ENCODE results near the gene BTD. TPM values are rescaled to one million over a fixed set of nuclear protein-coding genes. Genes with fewer than 3 reads are reported as not detected.
A peak's percentile ranks its signal among the peaks of the same experiment; 100 is the strongest.

The BTD gene, protein sequence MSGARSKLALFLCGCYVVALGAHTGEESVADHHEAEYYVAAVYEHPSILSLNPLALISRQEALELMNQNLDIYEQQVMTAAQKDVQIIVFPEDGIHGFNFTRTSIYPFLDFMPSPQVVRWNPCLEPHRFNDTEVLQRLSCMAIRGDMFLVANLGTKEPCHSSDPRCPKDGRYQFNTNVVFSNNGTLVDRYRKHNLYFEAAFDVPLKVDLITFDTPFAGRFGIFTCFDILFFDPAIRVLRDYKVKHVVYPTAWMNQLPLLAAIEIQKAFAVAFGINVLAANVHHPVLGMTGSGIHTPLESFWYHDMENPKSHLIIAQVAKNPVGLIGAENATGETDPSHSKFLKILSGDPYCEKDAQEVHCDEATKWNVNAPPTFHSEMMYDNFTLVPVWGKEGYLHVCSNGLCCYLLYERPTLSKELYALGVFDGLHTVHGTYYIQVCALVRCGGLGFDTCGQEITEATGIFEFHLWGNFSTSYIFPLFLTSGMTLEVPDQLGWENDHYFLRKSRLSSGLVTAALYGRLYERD
- 10 to 100 TPM; 21.3 to 26.3 (median 22.6) TPM for polyA plus RNA-seq (ENCODE audit: insufficient read length in 4 of 4)

DNA sequence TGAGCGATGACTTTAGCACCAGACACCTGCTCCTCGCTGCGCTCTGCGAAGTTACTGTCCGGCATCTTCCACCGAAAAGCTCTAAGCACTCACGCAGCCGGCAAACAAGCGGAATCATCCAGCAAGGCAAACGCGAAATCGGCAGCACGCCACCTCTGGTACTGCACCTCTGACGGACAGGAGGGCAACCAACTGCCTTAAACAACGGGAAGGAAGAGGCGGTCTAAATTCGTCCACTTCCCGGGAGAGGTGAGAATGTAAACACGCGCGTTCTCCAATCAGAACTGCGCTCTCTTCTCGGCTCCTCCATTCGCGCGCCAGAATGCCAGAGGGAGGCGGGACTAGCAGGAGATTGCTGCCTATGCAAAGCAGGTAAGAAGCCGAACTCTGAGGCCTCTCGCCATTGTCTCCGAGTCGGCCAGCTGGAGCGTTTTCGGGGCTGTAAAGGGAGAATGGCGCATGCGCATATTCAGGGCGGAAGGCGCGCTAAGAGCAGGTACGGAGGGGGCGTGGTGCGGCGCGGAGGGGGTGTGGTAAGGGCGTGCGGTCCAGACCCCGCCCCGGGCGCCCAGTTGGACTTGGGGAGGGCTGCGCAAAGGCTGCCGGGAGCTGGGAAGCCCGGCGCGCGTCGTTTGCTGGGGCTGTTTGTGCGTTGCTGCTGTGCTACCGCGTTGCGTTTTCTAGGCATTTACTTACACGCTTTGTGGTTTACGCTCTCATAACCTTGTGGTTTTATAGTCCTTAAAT is at the start of gene BTD, which contains the start of gene HACL1:
BTD (plus strand) TSS at position 347 of the 747 bp plus-strand sequence. CDS start 33,695 bp downstream, outside the sequence.
HACL1 (minus strand) TSS at position 171 of the 747 bp plus-strand sequence; CDS start at position 65, 106 bp downstream.
- peak; percentile 98 to 99 (median 98) for DNase-seq (ENCODE audit: low read depth in 4 of 4, low spot score in 3 of 4)

- DNase-seq (ENCODE audit: low read depth in 4 of 4, low spot score in 3 of 4), result no peak
These were observed 49.6 kb upstream of the BTD start for GRCh38 chr3:15551902-15552301.

GRCh38 chr3:15553749-15554148 is 47.8 kb upstream of the BTD start:
- DNase-seq (ENCODE audit: low read depth in 4 of 4, low spot score in 3 of 4), result no peak

DNA sequence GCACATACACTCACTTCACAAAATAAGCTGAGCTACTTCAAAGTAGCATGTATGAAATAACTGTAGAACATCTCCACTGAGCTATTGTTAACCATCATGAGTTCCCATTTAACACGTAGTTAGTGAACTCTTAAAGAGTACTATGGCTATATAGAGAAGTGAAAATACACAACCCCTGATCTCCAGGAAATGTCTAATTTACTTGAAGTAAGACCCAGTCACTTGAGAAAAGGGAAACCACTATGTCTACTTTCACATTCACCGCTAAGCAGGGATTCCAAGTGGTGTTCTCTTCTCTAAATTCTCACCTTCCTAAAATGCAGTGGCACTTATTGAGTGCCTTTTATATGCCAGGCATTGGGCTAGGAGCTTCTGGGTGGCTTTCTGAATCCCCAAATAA is 45.0 kb upstream of the BTD start:
- no peak for DNase-seq (ENCODE audit: low read depth in 4 of 4, low spot score in 3 of 4)

DNA sequence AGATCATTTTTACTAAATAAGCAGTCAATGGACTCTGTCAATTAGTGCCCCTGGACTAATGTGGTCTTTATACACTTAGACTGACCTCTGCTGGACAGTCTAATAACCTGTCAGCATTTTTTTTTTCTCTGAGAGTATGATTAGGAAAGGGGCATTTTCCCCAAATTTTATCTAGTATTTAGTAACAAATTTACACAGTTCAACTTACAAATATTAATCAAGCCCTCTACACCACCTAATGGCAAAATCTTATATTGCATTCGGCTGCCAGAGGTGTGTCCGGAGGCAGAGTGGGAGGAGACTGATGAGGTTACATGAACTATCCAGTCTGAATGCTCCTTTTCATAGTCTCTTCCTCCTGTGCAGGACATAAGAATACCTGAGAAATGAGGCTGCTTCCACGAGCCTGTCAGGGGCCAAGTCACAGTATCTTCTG is 44.0 kb upstream of the BTD start:
- DNase-seq (ENCODE audit: low read depth in 4 of 4, low spot score in 3 of 4), result peak; percentile 18 to 49 (median 34)

- DNase-seq (ENCODE audit: low read depth in 4 of 4, low spot score in 3 of 4), result no peak
These were observed 43.0 kb upstream of the BTD start for GRCh38 chr3:15558581-15558980.

GRCh38 chr3:15562560-15562959 is 39.0 kb upstream of the BTD start:
- no peak for DNase-seq (ENCODE audit: low read depth in 4 of 4, low spot score in 3 of 4)

- no peak for DNase-seq (ENCODE audit: low read depth in 4 of 4, low spot score in 3 of 4)
These were observed 38.4 kb upstream of the BTD start for GRCh38 chr3:15563190-15563589.

- no peak for DNase-seq (ENCODE audit: low read depth in 4 of 4, low spot score in 3 of 4)
These were observed 29.4 kb upstream of the BTD start for GRCh38 chr3:15572138-15572537.

DNA sequence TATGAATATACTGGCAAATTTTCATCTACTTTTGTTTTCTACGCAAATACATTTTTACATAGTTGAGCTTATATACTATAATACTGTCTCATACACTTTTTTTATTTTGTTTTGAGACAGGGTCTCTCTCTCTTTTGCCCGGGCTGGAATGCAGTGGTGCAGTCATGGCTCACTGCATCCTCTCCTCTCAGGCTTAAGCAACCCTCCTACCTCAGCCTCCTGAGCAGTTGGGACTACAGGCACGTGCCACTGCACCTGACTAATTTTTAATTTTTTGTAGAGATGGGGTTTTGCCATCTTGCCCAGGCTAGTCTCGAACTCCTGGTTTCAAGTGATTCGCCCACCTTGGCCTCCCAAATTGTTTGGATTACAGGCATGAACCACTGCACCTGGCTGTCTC is 26.1 kb upstream of the BTD start:
- no peak for DNase-seq (ENCODE audit: low read depth in 4 of 4, low spot score in 3 of 4)

DNA sequence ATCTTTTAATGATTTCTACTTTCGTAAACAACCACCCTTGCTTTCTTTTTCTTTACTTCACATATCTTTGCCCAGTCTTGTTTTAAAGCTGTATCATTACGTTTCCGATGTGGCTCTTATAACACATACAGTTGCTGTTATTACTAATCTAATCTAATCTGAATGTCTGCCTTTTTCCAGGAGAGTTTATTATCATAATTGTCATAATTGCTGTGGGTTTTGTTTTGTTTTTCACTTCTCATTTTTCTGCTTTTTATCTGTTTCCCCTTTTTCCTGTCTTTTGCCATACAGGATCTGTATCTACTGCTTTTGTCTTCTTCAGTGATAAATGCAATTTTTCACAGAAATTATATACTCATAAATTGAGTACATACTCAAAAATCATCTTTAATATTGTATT is 25.1 kb upstream of the BTD start:
- no peak for DNase-seq (ENCODE audit: low read depth in 4 of 4, low spot score in 3 of 4)

- DNase-seq (ENCODE audit: low read depth in 4 of 4, low spot score in 3 of 4), result no peak
These were observed 23.2 kb upstream of the BTD start for GRCh38 chr3:15578289-15578867.

GRCh38 chr3:15579051-15579450 is 22.5 kb upstream of the BTD start:
- no peak for DNase-seq (ENCODE audit: low read depth in 4 of 4, low spot score in 3 of 4)

DNA sequence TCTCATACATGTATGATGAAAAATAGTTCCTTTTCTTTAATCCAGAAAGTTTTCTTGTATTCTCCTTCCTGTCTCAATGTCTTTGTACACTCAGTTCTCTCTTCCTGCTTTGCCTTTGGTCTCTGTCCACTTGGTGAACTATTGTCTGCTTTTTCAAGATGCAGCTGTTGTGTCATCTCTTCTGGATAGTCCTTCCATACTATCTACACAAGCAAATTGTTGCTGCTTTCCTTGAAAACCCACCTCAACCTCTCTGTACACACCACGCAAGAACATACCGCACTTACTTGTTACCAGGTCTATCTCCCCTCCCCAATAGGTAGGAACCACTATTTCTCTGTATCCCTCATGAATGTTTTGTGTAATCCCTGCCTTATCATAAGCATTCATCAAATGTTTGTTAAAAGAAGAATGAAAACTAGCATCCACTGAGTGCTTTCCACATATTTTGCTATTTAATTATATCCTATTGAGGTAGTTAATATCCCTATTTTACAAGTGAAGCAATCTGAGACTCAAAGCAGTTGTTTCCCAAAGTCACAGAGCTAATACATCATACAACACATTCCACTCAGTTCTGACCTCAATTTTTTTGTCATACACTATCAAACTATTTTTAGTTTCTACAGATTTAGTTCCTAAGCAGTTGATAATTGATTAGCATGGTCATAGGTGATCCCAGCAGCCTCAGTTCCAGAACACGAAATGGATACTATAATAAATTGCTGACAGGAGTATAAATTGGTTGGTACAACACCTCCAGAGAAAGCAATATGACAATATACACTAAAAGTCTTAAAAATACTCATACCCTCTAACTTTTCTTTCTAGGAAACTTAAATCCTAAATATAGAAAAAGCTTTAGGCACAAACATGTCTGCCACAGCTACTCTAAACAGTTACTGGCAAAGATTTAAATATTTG is 19.8 kb upstream of the BTD start:
- no peak for DNase-seq (ENCODE audit: low read depth in 4 of 4, low spot score in 3 of 4)

DNA sequence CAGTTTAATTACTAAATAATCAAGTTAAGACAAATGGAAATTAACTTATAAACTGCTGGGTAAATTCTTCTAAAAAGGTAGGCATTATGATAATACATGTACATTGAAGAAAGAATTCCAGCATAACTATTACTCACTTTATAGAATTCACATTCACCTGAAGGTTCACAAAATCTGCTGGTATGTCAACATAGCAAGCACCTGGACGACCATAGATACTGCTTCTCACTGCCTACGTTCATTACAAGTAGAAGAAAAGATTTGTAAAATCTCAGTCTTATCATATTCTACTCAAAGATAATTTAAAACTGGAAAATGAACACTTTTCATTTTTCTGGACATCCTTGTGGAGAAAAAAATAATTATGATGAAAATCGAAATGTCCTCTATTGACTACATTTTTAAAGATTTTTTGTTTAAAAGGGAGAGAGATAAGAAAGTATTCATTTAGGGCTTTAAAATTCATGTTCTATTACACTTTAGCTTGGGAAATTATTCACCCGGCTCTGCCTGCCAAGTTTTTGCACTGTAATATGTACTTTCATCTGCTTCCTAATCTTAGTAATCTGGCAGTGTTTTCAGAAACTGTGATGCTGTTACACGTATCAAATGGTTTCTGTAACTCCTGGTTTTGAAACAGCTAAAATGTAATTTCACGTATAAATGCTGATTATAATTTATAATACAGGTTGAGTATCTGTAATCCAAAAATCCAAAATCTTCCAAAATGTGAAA is 16.3 kb upstream of the BTD start:
- DNase-seq (ENCODE audit: low read depth in 4 of 4, low spot score in 3 of 4), result no peak

GRCh38 chr3:15591242-15591641 is 10.3 kb upstream of the BTD start:
- no peak for DNase-seq (ENCODE audit: low read depth in 4 of 4, low spot score in 3 of 4)

DNA sequence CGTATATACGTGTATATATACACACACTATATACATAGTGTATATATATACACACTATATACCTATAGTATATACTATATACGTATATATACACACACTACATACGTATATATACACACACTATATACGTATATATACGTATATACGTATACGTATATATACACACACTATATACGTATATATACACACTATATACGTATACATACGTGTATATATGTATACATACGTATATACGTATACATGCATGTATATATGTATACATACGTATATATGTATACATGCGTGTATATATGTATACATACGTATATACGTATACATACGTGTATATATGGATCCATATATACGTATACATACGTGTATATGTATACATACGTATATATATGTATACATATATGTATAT is 9.6 kb upstream of the BTD start:
- no peak for DNase-seq (ENCODE audit: low read depth in 4 of 4, low spot score in 3 of 4)

- DNase-seq (ENCODE audit: low read depth in 4 of 4, low spot score in 3 of 4), result no peak
These were observed 8.6 kb upstream of the BTD start for GRCh38 chr3:15592968-15593367.

DNA sequence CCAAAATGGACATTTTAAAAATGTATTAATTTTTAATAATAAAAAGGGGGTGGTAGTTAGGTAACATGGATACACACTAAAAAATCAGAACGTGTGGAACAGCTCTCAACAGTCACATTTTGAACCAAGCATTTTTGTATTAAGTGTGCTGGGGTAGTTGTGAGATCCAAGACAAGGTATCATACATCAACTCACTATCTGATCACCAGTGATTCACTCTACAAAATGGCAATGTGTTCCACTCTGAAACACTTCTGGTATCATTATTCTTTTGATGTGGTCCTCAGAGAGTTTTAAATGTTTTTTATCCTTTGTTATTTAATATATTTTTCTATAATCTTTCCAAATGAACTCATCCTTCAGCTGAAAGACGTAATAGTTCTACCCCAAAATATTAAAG is 5.6 kb upstream of the BTD start:
- no peak for DNase-seq (ENCODE audit: low read depth in 4 of 4, low spot score in 3 of 4)

Data from right renal pelvis (tissue), 4 donors.